DOHH2 (cell line): ENCODE data around the gene MRTFA.

Experiments used
- EZH2phosphoT487 ChIP-seq: fragments of 200-600 bp; sonication (generic); IDR thresholded peaks from 2 replicates; pipeline ENCODE4 v1.6.1; 2017; ENCODE audit warnings: borderline replicate concordance, mild to moderate bottlenecking, antibody characterized with exemption, low read length, moderate library complexity, mixed read lengths
- TF ChIP-seq, protein P1 (sequence below): fragments of 200-600 bp; sonication (generic); IDR thresholded peaks from one replicate; pipeline ENCODE4 v1.5.1; 2014; ENCODE audit warnings: antibody characterized with exemption, mild to moderate bottlenecking, low read depth, low read length; ENCODE audit not compliant: poor library complexity, severe bottlenecking

DNA sequence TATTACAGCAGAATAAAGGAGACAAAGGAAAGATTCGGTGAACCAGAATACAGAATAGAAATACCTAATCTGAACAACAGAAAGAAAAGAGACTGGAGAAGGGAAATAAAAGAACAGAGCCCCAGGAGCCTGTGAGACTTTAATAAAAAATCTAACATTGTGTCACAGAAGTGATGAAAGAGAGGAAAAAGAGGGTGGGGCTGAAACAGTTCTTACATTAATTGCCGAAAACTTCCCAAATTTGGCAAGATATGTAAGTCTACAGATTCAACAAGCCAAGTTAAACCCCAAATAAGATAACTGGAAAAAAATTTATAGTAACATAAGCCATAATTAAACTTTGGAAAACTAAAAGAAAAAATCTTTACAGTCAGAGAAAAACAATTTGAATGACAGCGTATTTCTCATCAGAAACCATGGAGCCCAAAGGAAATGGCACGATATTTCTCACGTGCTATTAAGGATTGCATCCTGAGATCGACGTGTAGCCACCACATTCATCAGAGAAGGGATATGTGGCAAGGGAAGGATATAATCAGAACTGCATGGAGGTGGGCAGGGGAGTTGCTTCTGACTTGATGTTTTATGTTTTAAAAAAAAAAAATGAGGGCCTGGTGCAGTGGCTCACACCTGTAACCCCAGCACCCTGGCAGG is 192.2 kb downstream of the MRTFA start:
- TF ChIP-seq, protein P1, sequence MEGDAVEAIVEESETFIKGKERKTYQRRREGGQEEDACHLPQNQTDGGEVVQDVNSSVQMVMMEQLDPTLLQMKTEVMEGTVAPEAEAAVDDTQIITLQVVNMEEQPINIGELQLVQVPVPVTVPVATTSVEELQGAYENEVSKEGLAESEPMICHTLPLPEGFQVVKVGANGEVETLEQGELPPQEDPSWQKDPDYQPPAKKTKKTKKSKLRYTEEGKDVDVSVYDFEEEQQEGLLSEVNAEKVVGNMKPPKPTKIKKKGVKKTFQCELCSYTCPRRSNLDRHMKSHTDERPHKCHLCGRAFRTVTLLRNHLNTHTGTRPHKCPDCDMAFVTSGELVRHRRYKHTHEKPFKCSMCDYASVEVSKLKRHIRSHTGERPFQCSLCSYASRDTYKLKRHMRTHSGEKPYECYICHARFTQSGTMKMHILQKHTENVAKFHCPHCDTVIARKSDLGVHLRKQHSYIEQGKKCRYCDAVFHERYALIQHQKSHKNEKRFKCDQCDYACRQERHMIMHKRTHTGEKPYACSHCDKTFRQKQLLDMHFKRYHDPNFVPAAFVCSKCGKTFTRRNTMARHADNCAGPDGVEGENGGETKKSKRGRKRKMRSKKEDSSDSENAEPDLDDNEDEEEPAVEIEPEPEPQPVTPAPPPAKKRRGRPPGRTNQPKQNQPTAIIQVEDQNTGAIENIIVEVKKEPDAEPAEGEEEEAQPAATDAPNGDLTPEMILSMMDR, result no peak
- TF ChIP-seq EZH2phosphoT487, result no peak
